SU-DHL-6 (cell line): ENCODE measurements around the gene FBXO17.

Experiments
- CTCF ChIP-seq: fragments of 200-600 bp; sonication (generic); IDR thresholded peaks from one replicate; pipeline ENCODE4 v1.5.1; 2017; ENCODE audit warnings: antibody characterized with exemption, mild to moderate bottlenecking, low read length, moderate library complexity; ENCODE audit not compliant: insufficient read depth, poor library complexity, severe bottlenecking
- EZH2phosphoT487 ChIP-seq: fragments of 200-600 bp; sonication (generic), shearing (Covaris generic); conservative IDR thresholded peaks from 2 replicates; pipeline ENCODE4 v1.6.1; 2018; ENCODE audit warnings: mild to moderate bottlenecking, antibody characterized with exemption, low read length, moderate library complexity, mixed read lengths

GRCh38 chr19:39009001-39009400 lies 33.5 kb upstream of the FBXO17 start:
- TF ChIP-seq CTCF: no peak
- no peak for TF ChIP-seq EZH2phosphoT487
